Stimulated activated memory B cell treated with anti-CD40 and anti-IgM and Interleukin-4, amounts not matched to agents 10 μg/mL and 1 μg/mL and 100 μg/mL, for 72 hours (primary cell): ENCODE results near the gene SPATA16.

Source experiments
- ATAC-seq: fragments of 150-1000 bp; cut with Tn5 transposase; 2 replicates; pipeline ENCODE4 v1.10.0; 2021
- H3K27ac Mint-ChIP-seq: one replicate; pipeline ENCODE4 v1.8.0; 2022; ENCODE audit warnings: mild to moderate bottlenecking, mixed read lengths
- H3K27me3 Mint-ChIP-seq: one replicate; pipeline ENCODE4 v1.8.0; 2022; ENCODE audit warnings: mixed read lengths
- H3K36me3 Mint-ChIP-seq: one replicate; pipeline ENCODE4 v1.8.0; 2022; ENCODE audit warnings: mixed read lengths
- H3K4me1 Mint-ChIP-seq: one replicate; pipeline ENCODE4 v1.8.0; 2022; ENCODE audit warnings: mixed read lengths
- H3K4me3 Mint-ChIP-seq: one replicate; pipeline ENCODE4 v1.8.0; 2022; ENCODE audit warnings: mild to moderate bottlenecking, moderate library complexity, mixed read lengths
- H3K9me3 Mint-ChIP-seq: one replicate; pipeline ENCODE4 v1.8.0; 2022; ENCODE audit warnings: mixed read lengths

Gene SPATA16

GRCh38 chr3:173092038-173092437 lies 49.0 kb downstream of the SPATA16 start:
- Mint-ChIP-seq H3K36me3 (no peaks in the 10 kb centered on the region), H3K4me1 (no peaks in the 10 kb centered on the region), H3K27ac (no peak overlapping the region)

GRCh38 chr3:173090492-173090891 lies 50.5 kb downstream of the SPATA16 start:
- Mint-ChIP-seq H3K27me3 (no peaks in the 10 kb centered on the region), H3K4me3 (no peak overlapping the region), H3K36me3 (no peaks in the 10 kb centered on the region), H3K9me3 (peaks cover 3% of the 10 kb centered on the region), H3K4me1 (no peaks in the 10 kb centered on the region), H3K27ac (no peak overlapping the region)
- no peak for ATAC-seq

More at GRCh38 chr3:173092038-173092437, 49.0 kb downstream of the SPATA16 start:
- no peak overlapping the region for H3K4me3 Mint-ChIP-seq
- no peak for ATAC-seq
- H3K9me3 Mint-ChIP-seq = no peaks in the 10 kb centered on the region
- H3K27me3 Mint-ChIP-seq = no peaks in the 10 kb centered on the region

GRCh38 chr3:173089283-173089682 lies 51.8 kb downstream of the SPATA16 start:
- Mint-ChIP-seq H3K27me3 (no peaks in the 10 kb centered on the region), H3K36me3 (no peaks in the 10 kb centered on the region), H3K27ac (no peak overlapping the region), H3K4me3 (no peak overlapping the region), H3K9me3 (peaks cover 6% of the 10 kb centered on the region), H3K4me1 (no peaks in the 10 kb centered on the region)
- no peak for ATAC-seq

GRCh38 chr3:173078525-173078924 lies 62.5 kb downstream of the SPATA16 start:
- Mint-ChIP-seq H3K27me3 (no peaks in the 10 kb centered on the region), H3K9me3 (peaks cover 13% of the 10 kb centered on the region), H3K36me3 (no peaks in the 10 kb centered on the region), H3K4me3 (no peak overlapping the region), H3K4me1 (no peaks in the 10 kb centered on the region), H3K27ac (no peak overlapping the region)
- ATAC-seq = no peak

- Mint-ChIP-seq H3K27me3 (no peaks in the 10 kb centered on the region), H3K4me3 (no peak overlapping the region), H3K9me3 (peaks cover 2% of the 10 kb centered on the region), H3K36me3 (no peaks in the 10 kb centered on the region), H3K4me1 (no peaks in the 10 kb centered on the region), H3K27ac (no peak overlapping the region)
- no peak for ATAC-seq
Measured at GRCh38 chr3:173066044-173067004, 74.7 kb downstream of the SPATA16 start.

GRCh38 chr3:173065543-173065981 lies 75.5 kb downstream of the SPATA16 start:
- Mint-ChIP-seq H3K27ac (no peak overlapping the region), H3K4me1 (no peaks in the 10 kb centered on the region), H3K27me3 (no peaks in the 10 kb centered on the region), H3K4me3 (no peak overlapping the region), H3K36me3 (no peaks in the 10 kb centered on the region), H3K9me3 (no peaks in the 10 kb centered on the region)
- no peak for ATAC-seq

GRCh38 chr3:173064631-173065030 lies 76.4 kb downstream of the SPATA16 start:
- no peak for ATAC-seq
- H3K9me3 Mint-ChIP-seq = no peaks in the 10 kb centered on the region
- no peak overlapping the region for H3K4me3 Mint-ChIP-seq
- no peaks in the 10 kb centered on the region for H3K27me3 Mint-ChIP-seq
- H3K4me1 Mint-ChIP-seq = no peaks in the 10 kb centered on the region
- H3K27ac Mint-ChIP-seq = no peak overlapping the region
- no peaks in the 10 kb centered on the region for H3K36me3 Mint-ChIP-seq

GRCh38 chr3:173058229-173058628 lies 82.8 kb downstream of the SPATA16 start:
- ATAC-seq = no peak
- Mint-ChIP-seq H3K27me3 (no peaks in the 10 kb centered on the region), H3K27ac (no peak overlapping the region), H3K9me3 (peaks cover 2% of the 10 kb centered on the region), H3K4me3 (no peak overlapping the region), H3K36me3 (no peaks in the 10 kb centered on the region), H3K4me1 (no peaks in the 10 kb centered on the region)

- Mint-ChIP-seq H3K27me3 (no peaks in the 10 kb centered on the region), H3K4me3 (no peak overlapping the region), H3K9me3 (peaks cover 2% of the 10 kb centered on the region), H3K4me1 (no peaks in the 10 kb centered on the region), H3K36me3 (no peaks in the 10 kb centered on the region), H3K27ac (no peak overlapping the region)
- no peak for ATAC-seq
Measured at GRCh38 chr3:173055228-173055933, 85.7 kb downstream of the SPATA16 start.

GRCh38 chr3:173049360-173049759 lies 91.7 kb downstream of the SPATA16 start:
- H3K36me3 Mint-ChIP-seq = no peaks in the 10 kb centered on the region
- no peak overlapping the region for H3K27ac Mint-ChIP-seq
- no peak overlapping the region for H3K4me3 Mint-ChIP-seq
- no peaks in the 10 kb centered on the region for H3K4me1 Mint-ChIP-seq
- peaks cover 1% of the 10 kb centered on the region for H3K9me3 Mint-ChIP-seq
- no peak for ATAC-seq
- no peaks in the 10 kb centered on the region for H3K27me3 Mint-ChIP-seq

- Mint-ChIP-seq H3K27ac (no peak overlapping the region), H3K9me3 (no peaks in the 10 kb centered on the region), H3K36me3 (no peaks in the 10 kb centered on the region), H3K4me3 (no peak overlapping the region), H3K4me1 (no peaks in the 10 kb centered on the region), H3K27me3 (no peaks in the 10 kb centered on the region)
- no peak for ATAC-seq
Measured at GRCh38 chr3:173045770-173046382, 95.2 kb downstream of the SPATA16 start.

GRCh38 chr3:173044998-173045397 lies 96.0 kb downstream of the SPATA16 start:
- Mint-ChIP-seq H3K36me3 (no peaks in the 10 kb centered on the region), H3K27me3 (no peaks in the 10 kb centered on the region), H3K4me3 (no peak overlapping the region), H3K27ac (no peak overlapping the region), H3K9me3 (no peaks in the 10 kb centered on the region), H3K4me1 (no peaks in the 10 kb centered on the region)
- ATAC-seq = no peak

- Mint-ChIP-seq H3K4me3 (no peak overlapping the region), H3K36me3 (no peaks in the 10 kb centered on the region), H3K27ac (no peak overlapping the region), H3K9me3 (no peaks in the 10 kb centered on the region), H3K4me1 (no peaks in the 10 kb centered on the region), H3K27me3 (no peaks in the 10 kb centered on the region)
- no peak for ATAC-seq
Measured at GRCh38 chr3:173043757-173044156, 97.3 kb downstream of the SPATA16 start.

- H3K27ac Mint-ChIP-seq = no peak overlapping the region
- no peak overlapping the region for H3K4me3 Mint-ChIP-seq
- no peaks in the 10 kb centered on the region for H3K36me3 Mint-ChIP-seq
- ATAC-seq = no peak
- no peaks in the 10 kb centered on the region for H3K27me3 Mint-ChIP-seq
- H3K9me3 Mint-ChIP-seq = no peaks in the 10 kb centered on the region
- no peaks in the 10 kb centered on the region for H3K4me1 Mint-ChIP-seq
Measured at GRCh38 chr3:173038484-173038871, 102.6 kb downstream of the SPATA16 start.

- no peak overlapping the region for H3K4me3 Mint-ChIP-seq
- no peaks in the 10 kb centered on the region for H3K4me1 Mint-ChIP-seq
- no peak for ATAC-seq
- no peaks in the 10 kb centered on the region for H3K9me3 Mint-ChIP-seq
- H3K36me3 Mint-ChIP-seq = no peaks in the 10 kb centered on the region
- H3K27me3 Mint-ChIP-seq = no peaks in the 10 kb centered on the region
- no peak overlapping the region for H3K27ac Mint-ChIP-seq
Measured at GRCh38 chr3:173037840-173038483, 103.1 kb downstream of the SPATA16 start.
